ENCODE data around the gene USE1. TPM values are rescaled to one million over a fixed set of nuclear protein-coding genes. Genes with fewer than 3 reads are reported as not detected.

USE1 gene
- total RNA-seq, 1 donor from 2014 or later: 32.0 TPM

GRCh38 chr19:17214508-17215126, 540 bp upstream of the USE1 start:
- intact Hi-C loops (cut with DNase I): no loop called here
- Histone ChIP-seq H3K27me3 (ENCODE audit: low read depth) (no peaks in the 10 kb centered on the region), H3K27ac (peak overlapping the region; percentile 97), H3K4me1 (peaks cover 13% of the 10 kb centered on the region), H3K36me3 (peaks cover 65% of the 10 kb centered on the region), H3K4me3 (peak overlapping the region; percentile 80), H3K9me3 (no peaks in the 10 kb centered on the region)
- DNase-seq (no peak), ATAC-seq (no peak)
- no peak for TF ChIP-seq CTCF (IDR thresholded peaks at IDR 0.05)

- ATAC-seq (no peak), DNase-seq (no peak)
- Histone ChIP-seq H3K27me3 (ENCODE audit: low read depth) (no peaks in the 10 kb centered on the region), H3K27ac (peak overlapping the region; percentile 97), H3K4me1 (peaks cover 13% of the 10 kb centered on the region), H3K9me3 (no peaks in the 10 kb centered on the region), H3K36me3 (peaks cover 51% of the 10 kb centered on the region), H3K4me3 (peak overlapping the region; percentile 80)
- intact Hi-C loops (cut with DNase I): no loop called here
- TF ChIP-seq CTCF (IDR thresholded peaks at IDR 0.05): no peak
These were observed 1.0 kb downstream of the USE1 start for GRCh38 chr19:17216058-17216670.

- no peak for ATAC-seq
- Histone ChIP-seq H3K4me3 (no peak overlapping the region), H3K9me3 (no peaks in the 10 kb centered on the region), H3K27ac (no peak overlapping the region), H3K4me1 (peaks cover 13% of the 10 kb centered on the region), H3K36me3 (peaks cover 32% of the 10 kb centered on the region), H3K27me3 (ENCODE audit: low read depth) (no peaks in the 10 kb centered on the region)
- TF ChIP-seq CTCF (IDR thresholded peaks at IDR 0.05): no peak
- intact Hi-C loops (cut with DNase I): no loop called here
- DNase-seq: no peak
These were observed 4.1 kb downstream of the USE1 start for GRCh38 chr19:17219286-17219685.

GRCh38 chr19:17220207-17220758, 5.1 kb downstream of the USE1 start:
- Histone ChIP-seq H3K27me3 (ENCODE audit: low read depth) (no peaks in the 10 kb centered on the region), H3K9me3 (no peaks in the 10 kb centered on the region), H3K4me3 (no peak overlapping the region), H3K36me3 (peaks cover 32% of the 10 kb centered on the region), H3K27ac (no peak overlapping the region), H3K4me1 (peaks cover 8% of the 10 kb centered on the region)
- ATAC-seq (no peak), DNase-seq (no peak)
- no peak for TF ChIP-seq CTCF (IDR thresholded peaks at IDR 0.05)
- intact Hi-C loops (cut with DNase I): no loop called here

- H3K27ac ChIP-seq: no peak overlapping the region
- intact Hi-C loops (cut with DNase I): no loop called here
- DNase-seq: no peak
- H3K4me1 ChIP-seq: peaks cover 22% of the 10 kb centered on the region
- ATAC-seq: no peak
- peaks cover 16% of the 10 kb centered on the region for H3K36me3 ChIP-seq
- H3K9me3 ChIP-seq: no peaks in the 10 kb centered on the region
- no peaks in the 10 kb centered on the region for H3K27me3 ChIP-seq (ENCODE audit: low read depth)
- TF ChIP-seq CTCF (IDR thresholded peaks at IDR 0.05): no peak
- H3K4me3 ChIP-seq: peak overlapping the region; percentile 66
These were observed 9.9 kb downstream of the USE1 start for GRCh38 chr19:17225053-17225452.

All from lower lobe of right lung (tissue), 2 donors.